ENCODE results near the gene DGCR6L.
A peak's percentile ranks its signal among the peaks of the same experiment; 100 is the strongest.
"Not testable (repeated sequence)": the region's sequence is repeated elsewhere in the genome, so short reads cannot be mapped to it uniquely, and the experiment has no call there.

Gene DGCR6L

DNA sequence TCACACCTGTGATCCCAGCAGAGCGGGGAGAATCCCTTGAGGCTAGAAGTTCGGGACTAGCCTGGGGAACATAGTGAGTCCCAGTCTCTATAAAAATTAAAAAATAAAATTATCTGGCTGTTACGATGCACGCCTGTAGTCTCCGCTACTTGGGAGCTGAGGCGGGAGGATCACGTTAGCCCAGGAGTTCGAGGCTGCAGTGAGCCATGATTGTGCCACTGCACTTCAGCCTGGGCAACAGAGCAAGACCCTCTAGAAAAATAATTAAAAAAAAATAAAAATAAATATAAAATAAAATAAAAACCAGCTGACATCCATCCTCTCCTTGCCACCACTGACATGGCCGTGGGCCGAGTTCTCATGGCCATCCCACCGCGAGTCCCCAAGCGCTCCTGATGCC lies 44.0 kb downstream of the DGCR6L start:
- no peak for DNase-seq (ENCODE audit: low spot score)

DNA sequence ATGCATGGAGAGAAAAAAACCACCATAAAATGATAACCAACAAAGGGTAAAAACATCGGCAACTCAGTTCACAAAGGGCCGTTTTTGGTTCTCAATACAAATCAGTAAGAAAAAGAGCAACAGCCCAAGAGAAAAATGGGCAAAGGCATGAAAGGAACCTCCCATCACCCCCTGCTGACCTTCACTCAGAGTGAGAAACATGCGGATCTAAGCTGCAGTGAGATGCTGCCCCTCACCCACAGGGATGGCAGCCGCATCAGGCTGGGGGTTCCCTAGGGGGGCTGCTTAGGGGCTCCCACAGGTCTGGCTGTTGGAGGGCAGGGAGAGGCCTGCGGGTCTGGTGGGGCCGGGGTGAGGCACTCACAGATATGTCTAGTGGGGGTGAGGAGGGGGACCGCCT lies 44.5 kb downstream of the DGCR6L start:
- DNase-seq (ENCODE audit: low spot score) = not testable (repeated sequence)

DNA sequence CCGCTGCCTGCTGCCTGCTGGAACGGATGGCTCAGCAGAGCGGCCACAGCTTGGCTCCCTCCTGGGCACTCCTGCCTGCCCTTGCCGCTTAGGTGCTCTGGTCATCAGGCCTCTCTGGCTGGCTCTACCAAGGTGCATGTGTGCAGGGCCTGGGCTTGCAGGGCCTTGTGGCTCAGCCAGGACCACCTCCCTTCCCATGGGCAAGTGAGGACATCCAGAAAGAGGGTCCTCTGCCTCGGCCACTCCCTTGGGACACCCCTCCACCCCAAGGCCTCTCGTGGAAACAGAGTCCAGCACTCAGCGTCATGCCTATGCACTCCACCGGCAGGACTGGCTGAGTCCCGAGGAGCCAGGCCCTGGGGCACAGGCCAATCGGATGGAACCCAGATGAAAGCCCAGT lies 45.5 kb downstream of the DGCR6L start:
- DNase-seq (ENCODE audit: low spot score) = not testable (repeated sequence)

DNA sequence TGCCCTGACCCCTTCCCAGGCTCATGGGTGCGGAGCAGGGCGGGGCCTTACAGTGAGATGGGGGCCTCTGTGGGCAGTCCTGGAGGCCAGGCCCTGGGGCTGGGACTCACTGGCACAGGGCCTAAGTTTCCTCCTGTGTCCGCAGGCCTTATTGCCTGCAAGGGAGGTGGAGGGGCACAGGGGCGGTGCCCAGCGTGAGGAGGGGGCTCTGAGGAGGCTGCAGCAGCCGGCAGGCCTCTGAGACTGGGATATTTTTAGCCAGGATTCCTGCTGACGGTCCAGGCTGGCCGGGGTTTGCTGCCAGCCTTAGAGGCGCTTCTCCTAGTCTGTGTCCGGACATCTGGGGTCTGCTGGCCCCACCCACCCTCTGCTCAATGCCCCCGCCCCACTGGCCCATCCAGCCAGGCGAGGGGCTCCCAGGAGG lies 46.1 kb downstream of the DGCR6L start:
- no peak for DNase-seq (ENCODE audit: low spot score)

GRCh38 chr22:20272700-20273099 lies 47.2 kb downstream of the DGCR6L start:
- no peak for DNase-seq (ENCODE audit: low spot score)

GRCh38 chr22:20272174-20272573 lies 47.7 kb downstream of the DGCR6L start:
- DNase-seq (ENCODE audit: low spot score) = no peak

GRCh38 chr22:20271114-20271994 lies 48.5 kb downstream of the DGCR6L start:
- DNase-seq (ENCODE audit: low spot score) = no peak

DNA sequence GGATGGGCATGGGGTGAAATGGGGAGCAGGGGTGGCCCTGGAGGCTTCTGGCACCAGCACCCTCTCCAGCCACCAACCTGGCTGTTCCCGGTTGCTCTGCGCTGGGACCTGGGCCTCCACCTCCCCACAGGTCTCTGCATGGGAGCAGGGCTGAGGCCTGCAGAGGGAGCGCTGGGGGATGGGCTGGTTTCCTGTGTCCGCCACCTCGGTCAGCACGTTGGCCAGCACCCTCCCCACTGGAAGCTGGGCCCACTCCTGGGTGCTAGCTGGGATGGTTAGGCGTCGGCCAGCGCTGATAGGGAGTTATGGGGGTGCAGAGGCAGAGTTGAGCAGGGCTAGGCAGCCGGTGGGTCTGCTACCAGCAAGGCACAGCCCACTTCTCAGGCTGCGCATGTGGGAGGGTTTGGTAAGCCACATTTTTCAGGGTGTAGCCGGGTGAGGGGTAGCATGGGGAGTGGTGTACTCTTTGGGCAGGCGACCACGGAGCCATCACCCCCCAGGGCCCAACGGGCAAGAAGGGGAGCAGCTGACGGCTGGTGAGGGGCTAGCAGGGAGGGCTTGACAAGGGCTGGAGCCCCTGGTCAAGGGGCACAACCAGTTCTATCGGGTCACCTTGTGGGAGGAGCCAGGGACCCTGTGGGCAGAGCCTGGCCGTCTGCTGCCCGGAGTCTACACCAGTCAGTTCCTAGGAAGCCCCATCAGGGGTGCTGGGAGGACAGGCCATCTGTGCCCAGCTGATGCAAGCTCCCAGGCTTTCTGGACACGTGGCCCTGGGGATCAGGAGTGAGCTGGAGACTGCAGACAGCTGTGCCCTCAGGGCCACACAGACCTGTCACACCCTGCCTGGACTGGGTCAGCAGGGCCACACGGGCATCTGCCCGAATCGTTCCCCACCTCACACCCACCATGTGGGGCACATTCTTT lies 49.4 kb downstream of the DGCR6L start:
- DNase-seq (ENCODE audit: low spot score) = not testable (repeated sequence)

GRCh38 chr22:20269673-20270072 lies 50.2 kb downstream of the DGCR6L start:
- not testable (repeated sequence) for DNase-seq (ENCODE audit: low spot score)

- not testable (repeated sequence) for DNase-seq (ENCODE audit: low spot score)
Observed at GRCh38 chr22:20269201-20269600, 50.7 kb downstream of the DGCR6L start.

DNA sequence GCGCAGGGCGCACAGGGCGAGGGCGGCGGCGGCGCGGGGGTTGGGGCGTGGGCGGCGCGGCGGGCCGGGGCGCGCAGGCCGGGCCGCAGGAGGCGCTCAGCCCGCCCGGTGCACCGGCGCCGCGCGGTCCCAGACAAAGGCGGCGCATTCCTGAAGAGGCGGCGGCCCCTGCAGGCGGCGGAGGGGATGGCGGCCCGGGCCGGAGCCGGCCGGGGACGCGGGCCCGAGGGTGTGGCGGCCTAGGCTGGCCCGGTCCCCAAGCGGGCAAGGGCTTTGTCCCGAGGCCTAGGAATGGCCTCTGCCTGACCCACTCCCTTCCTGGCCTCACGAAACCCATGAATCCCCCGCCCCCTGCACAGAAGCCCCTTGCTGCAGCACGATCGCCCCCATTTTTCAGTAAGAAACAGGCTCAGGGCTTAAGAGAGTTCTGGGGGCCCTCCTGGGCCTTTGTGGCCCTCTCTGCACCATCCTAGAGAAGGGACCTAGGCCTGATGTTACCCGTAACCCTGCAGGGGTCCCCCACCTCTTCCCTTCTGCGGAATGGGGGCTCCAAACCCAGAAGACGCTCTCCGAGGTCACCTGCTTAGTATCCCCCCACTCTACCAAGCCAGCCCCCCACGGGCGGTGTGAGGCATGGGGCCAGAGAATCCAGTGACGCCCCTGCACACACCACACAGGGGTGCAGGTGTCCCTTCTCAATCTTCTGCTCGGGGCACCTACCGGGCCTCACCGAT lies 51.4 kb downstream of the DGCR6L start, which contains the start of gene RTN4R:
TSS of gene RTN4R (minus strand) at position 40 of the 734 bp plus-strand sequence. CDS start 226 bp downstream, outside the sequence.
- DNase-seq (ENCODE audit: low spot score) = peak; percentile 92

DNA sequence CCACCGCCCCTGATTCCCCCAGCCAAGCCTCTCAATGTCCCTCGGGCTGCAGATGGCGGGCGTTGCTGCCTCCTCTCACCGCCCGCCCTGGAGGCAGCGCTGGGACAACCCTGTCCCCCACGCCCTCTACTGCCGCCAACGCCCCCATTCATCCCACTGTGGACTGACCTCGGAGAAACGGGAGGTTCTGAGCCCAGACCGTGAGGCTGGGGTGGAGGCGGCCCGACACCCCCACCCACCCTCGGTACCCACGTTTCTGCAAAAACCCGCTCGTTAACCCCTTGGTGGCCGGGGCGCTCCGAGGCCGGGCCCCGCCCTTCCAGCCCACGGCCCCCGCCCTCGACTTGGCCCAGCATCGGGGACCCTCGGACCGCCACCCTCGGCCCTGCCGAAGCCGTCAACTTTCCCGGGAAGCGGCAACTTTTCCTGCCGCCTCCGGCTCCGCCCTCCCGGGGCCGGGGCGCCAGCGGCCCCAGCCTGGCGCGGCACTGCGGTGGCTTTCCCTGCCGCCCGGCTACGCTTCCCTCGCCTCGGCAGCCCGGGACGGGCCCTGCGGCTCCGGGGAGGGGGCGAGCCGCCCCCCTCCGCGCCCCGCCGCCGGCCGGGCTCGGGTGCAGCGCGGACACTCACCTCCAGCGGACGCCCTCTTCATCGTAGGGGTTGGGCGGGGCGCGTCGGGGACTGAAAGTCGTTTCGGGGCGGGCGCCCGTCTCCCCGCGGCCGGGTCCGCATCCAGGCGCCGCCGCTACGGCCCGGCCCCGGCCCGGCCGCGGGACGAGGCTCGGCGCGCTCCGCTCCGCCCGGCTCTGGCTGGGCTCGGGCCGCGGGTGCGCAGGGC lies 52.2 kb downstream of the DGCR6L start:
- no peak for DNase-seq (ENCODE audit: low spot score)

DNA sequence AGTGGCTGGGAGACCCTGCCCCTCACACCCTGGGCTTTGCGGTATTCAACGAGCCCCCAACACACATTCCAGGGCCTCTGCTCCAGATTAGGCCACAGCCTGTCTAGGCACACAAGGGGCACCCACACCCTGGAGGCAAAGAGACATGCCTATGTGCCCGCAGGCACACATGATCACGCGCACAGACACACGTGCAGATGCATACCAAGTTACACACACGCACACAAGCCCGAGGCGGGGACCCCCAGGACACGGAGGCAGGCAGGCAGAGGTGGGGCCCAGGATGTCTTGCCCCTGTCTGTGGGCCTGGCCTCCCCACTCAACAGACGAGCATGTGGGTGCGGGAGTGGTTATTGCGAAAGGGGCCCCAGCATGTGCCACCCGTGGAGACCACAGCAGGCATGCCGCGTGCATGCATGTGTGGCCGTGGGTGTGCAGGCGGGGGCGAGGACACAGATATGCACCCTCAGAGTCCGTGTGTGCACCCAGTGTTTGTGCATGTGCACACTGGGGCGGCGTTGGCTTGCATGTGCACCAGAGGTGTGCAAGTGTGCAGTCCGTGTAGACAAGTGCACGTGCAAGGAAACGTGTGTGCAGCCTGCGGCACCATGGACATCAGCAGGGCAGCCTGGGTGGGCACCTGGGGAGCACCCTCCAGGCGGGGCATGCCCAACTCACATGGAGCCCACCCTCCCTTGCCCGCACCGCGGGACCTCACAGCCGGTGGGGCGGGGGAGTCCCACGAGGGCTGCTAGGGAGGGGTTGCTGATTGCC lies 53.0 kb downstream of the DGCR6L start:
- DNase-seq (ENCODE audit: low spot score) = not testable (repeated sequence)

DNA sequence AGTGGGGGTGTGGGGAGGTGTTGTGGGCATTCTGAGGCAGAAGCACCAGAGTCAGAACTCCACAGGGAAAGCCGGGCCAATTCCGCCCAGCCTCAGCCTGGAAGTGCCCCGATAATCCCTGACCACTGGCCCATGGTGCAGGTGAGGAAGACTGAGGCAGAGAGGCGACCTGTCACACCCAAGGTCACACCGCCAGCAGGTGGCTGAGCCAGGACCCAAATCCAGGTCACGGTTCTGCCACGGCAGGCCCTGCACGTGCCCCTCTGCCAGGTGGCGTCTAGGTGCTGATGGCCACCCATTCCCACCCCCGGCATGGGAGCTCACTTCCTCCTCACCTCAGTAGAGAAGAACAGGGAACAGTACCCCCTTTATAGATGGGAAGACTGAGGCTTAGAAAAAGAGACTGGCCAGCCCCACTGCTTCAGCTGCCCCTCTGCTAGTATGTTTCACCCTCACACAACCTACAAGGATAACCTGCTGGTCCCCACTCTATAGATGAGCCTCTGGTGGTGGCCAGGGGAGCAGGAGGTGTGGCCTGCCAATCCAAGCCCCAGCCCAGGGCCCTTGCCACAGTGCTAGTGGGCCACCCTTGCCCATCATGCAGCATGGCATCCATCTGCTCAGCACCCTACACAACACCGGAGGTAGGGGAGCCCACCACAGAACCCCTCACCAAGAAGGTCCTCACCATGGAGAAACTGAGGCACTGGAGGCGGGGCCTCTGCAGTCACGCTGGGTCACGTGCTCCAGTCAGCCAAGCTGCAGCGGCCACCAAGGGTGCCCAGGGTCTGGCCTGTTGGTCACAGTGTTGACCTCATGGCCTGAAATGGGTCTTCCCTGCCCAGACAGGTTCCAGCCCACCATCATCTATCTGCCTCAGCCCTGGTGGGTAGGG lies 53.8 kb downstream of the DGCR6L start:
- DNase-seq (ENCODE audit: low spot score) = not testable (repeated sequence)

- DNase-seq (ENCODE audit: low spot score) = no peak
Observed at GRCh38 chr22:20264614-20265452, 55.0 kb downstream of the DGCR6L start.
